Bronchial epithelial cell (primary cell): ENCODE measurements around the gene ARHGAP15. TPM values are rescaled to one million over a fixed set of nuclear protein-coding genes. Genes with fewer than 3 reads are reported as not detected.

Source experiments
- DNase-seq: peaks from one replicate; pipeline ENCODE4 v3.0.0-alpha.2; 2010; ENCODE audit warnings: low read depth
- FAIRE-seq: peaks from 2 replicates; lab custom pipeline; 2011; peaks lifted over from hg19 to GRCh38; lab: Jason Lieb, UNC
- H3K27me3 ChIP-seq: 2 replicates; pipeline ENCODE4 v1.5.1; 2011; ENCODE audit warnings: low read length; ENCODE audit not compliant: control insufficient read depth, insufficient read depth
- H3K36me3 ChIP-seq: 2 replicates; pipeline ENCODE4 v1.5.1; 2011; ENCODE audit warnings: low read length; ENCODE audit not compliant: control insufficient read depth, insufficient read depth
- H3K4me3 ChIP-seq: 2 replicates; pipeline ENCODE4 v1.5.1; 2011; ENCODE audit warnings: mild to moderate bottlenecking, low read depth, low read length, control low read depth
- total RNA-seq: library from RNA; depleted of rRNA; stranded (reverse); fragments of >200 nt; gene quantifications from 2 replicates; pipeline ENCODE4 v1.2.1, GENCODE V29; 2014
- TF ChIP-seq, protein P1 (sequence below): IDR thresholded peaks from 2 replicates; pipeline ENCODE4 v1.5.1; 2011; ENCODE audit warnings: mild to moderate bottlenecking, moderate library complexity, low read length, control low read depth, inconsistent platforms; ENCODE audit not compliant: insufficient read depth, severe bottlenecking

ARHGAP15 gene
- total RNA-seq, 1 donor from 2014 or later, result not detected

DNA sequence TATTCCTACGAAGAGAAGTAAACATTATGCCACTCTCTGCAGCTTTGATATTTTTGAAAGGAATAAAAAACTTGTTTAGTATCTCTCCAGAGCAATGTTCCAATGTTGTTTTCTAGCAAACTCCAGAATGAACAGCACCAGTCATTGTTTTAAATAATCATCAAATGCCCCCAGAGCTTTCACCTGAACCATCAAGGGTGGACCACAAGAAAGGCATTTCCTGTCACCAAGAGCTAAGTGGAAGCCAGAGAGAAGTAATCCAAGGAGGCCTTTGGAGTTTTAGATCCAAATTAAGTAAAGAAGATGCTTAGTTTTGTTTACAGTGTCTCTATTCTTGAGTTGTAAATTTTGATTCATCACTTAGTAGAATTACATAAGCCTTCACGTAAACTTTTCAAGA is 559.0 kb downstream of the ARHGAP15 start:
- TF ChIP-seq, protein P1, sequence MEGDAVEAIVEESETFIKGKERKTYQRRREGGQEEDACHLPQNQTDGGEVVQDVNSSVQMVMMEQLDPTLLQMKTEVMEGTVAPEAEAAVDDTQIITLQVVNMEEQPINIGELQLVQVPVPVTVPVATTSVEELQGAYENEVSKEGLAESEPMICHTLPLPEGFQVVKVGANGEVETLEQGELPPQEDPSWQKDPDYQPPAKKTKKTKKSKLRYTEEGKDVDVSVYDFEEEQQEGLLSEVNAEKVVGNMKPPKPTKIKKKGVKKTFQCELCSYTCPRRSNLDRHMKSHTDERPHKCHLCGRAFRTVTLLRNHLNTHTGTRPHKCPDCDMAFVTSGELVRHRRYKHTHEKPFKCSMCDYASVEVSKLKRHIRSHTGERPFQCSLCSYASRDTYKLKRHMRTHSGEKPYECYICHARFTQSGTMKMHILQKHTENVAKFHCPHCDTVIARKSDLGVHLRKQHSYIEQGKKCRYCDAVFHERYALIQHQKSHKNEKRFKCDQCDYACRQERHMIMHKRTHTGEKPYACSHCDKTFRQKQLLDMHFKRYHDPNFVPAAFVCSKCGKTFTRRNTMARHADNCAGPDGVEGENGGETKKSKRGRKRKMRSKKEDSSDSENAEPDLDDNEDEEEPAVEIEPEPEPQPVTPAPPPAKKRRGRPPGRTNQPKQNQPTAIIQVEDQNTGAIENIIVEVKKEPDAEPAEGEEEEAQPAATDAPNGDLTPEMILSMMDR, result no peak
- Histone ChIP-seq H3K27me3 (no peaks in the 10 kb centered on the region), H3K36me3 (no peaks in the 10 kb centered on the region), H3K4me3 (no peak overlapping the region)
- FAIRE-seq, result no peak
- DNase-seq, result no peak

DNA sequence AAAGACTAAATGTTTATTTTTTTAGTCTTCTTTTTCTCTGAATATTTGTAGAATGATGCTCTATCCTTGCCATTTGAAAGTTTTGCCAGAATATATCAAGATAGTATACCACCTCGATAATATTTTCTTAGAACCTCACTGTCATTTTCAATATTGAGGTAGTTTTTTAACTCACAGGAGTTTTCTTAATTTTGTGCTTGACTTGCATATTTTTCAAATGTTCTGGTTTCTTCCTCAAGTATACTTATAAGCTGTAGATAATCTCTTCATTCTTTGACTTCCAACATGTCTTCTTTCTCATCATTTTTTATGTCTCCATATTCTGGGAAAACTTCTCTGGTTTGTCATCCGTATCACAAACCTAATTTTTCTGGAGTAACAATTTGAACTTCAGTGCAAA is 559.6 kb downstream of the ARHGAP15 start:
- TF ChIP-seq, protein P1, result no peak
- Histone ChIP-seq H3K4me3 (no peak overlapping the region), H3K36me3 (no peaks in the 10 kb centered on the region), H3K27me3 (no peaks in the 10 kb centered on the region)
- FAIRE-seq (no peak), DNase-seq (no peak)

GRCh38 chr2:143689541-143689940 is 560.3 kb downstream of the ARHGAP15 start:
- DNase-seq (no peak), FAIRE-seq (no peak)
- Histone ChIP-seq H3K4me3 (no peak overlapping the region), H3K36me3 (no peaks in the 10 kb centered on the region), H3K27me3 (no peaks in the 10 kb centered on the region)
- TF ChIP-seq, protein P1, result no peak

GRCh38 chr2:143690235-143690634 is 561.0 kb downstream of the ARHGAP15 start:
- H3K4me3 ChIP-seq, result no peak overlapping the region
- no peak for FAIRE-seq
- TF ChIP-seq, protein P1, result no peak

DNA sequence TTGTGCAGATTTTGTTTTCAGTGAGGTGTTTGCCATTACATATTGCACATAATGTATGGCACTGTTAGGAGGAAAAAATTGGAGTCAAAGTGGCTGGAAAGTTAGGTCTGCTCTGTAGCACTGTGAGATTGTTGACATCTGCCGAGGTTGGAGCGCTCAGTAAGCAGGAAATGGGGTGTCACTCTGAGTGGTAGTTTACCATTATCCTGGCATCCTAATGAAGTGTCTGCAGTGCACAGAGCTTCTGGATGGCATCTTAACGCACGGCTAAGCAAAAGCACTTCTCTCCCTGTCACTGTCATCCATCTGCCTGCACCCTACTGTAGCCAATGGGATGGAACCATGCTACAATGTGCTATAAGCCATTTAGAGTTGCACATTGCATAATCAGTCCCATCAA is 561.9 kb downstream of the ARHGAP15 start:
- DNase-seq (no peak), FAIRE-seq (no peak)
- Histone ChIP-seq H3K27me3 (no peaks in the 10 kb centered on the region), H3K4me3 (no peak overlapping the region), H3K36me3 (no peaks in the 10 kb centered on the region)
- TF ChIP-seq, protein P1, result no peak

More at GRCh38 chr2:143690235-143690634, 561.0 kb downstream of the ARHGAP15 start:
- no peaks in the 10 kb centered on the region for H3K27me3 ChIP-seq
- H3K36me3 ChIP-seq, result no peaks in the 10 kb centered on the region
- no peak for DNase-seq

DNA sequence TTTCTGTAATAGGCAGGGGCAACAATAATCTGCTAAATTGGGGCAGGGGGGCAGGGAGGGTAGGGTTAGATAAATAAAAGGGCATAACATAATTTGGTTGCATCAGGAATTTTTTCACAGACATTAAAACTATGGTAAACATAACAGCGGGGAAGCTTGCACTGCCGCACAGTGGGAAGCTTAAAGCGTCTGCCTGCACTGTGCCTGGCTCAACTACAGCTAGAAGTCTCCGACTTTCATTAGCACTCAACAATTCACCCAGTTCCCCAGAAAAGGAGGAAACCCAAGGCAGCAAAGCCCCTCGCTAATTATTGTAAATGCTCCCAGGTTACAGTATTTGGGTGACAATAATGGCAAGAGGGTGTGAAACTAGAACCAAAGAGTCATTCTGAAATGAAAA is 562.9 kb downstream of the ARHGAP15 start:
- TF ChIP-seq, protein P1, result no peak
- H3K4me3 ChIP-seq, result no peak overlapping the region
- H3K36me3 ChIP-seq, result no peaks in the 10 kb centered on the region
- no peaks in the 10 kb centered on the region for H3K27me3 ChIP-seq
- FAIRE-seq (no peak), DNase-seq (no peak)
